IMR-90 (cell line): ENCODE data around the gene PIAS2. TPM values are rescaled to one million over a fixed set of nuclear protein-coding genes. Genes with fewer than 3 reads are reported as not detected.

Experiments
- ATAC-seq: fragments of 200-7000 bp; cut with Tn5 transposase; 2 replicates; pipeline ENCODE4 v1.9.1; 2020; ENCODE audit warnings: low read depth, mild to moderate bottlenecking, moderate library complexity
- BruUV-seq: library from RNA; stranded (reverse); fragments of 400-500 nt; replicated peaks from 2 replicates; lab custom pipeline; 2021; lab: Mats Ljungman, UMichigan
- CTCF ChIA-PET: fragments of 300-600 bp; formaldehyde crosslinking; extraction: SDS; loops from one replicate; lab custom pipeline; 2021; ENCODE audit warnings: antibody characterized with exemption; lab: Yijun Ruan, JAX
- POLR2A ChIA-PET: fragments of 300-600 bp; sonication (Branson Sonifier 250); formaldehyde crosslinking; loops from one replicate; lab custom pipeline; 2022; ENCODE audit warnings: antibody characterized with exemption; ENCODE audit not compliant: unreplicated experiment; lab: Charles Lee
- DNase-seq: peaks from one replicate; pipeline ENCODE4 v3.0.0; 2013
- H2AFZ ChIP-seq: replicated peaks from 2 replicates; pipeline ENCODE3; 2013; ENCODE audit warnings: low read length, mild to moderate bottlenecking; ENCODE audit not compliant: poor library complexity
- H2AK5ac ChIP-seq: 2 replicates; pipeline ENCODE4 v1.6.1; 2013; ENCODE audit warnings: low read depth, low read length, inconsistent platforms
- H2AK9ac ChIP-seq: replicated peaks from 2 replicates; pipeline ENCODE3; 2013; ENCODE audit warnings: mild to moderate bottlenecking, low read depth, low read length, moderate library complexity; ENCODE audit not compliant: poor library complexity
- H2BK120ac ChIP-seq: 2 replicates; pipeline ENCODE4 v1.6.1; 2013; ENCODE audit warnings: low read depth, low read length, inconsistent platforms
- H2BK15ac ChIP-seq: 3 replicates; pipeline ENCODE4 v1.6.1; 2013; ENCODE audit warnings: low read depth, low read length, inconsistent platforms
- H2BK20ac ChIP-seq: 2 replicates; pipeline ENCODE4 v1.6.1; 2013; ENCODE audit warnings: low read depth, mild to moderate bottlenecking, inconsistent platforms, low read length, moderate library complexity
- H2BK5ac ChIP-seq: 2 replicates; pipeline ENCODE4 v1.6.1; 2013; ENCODE audit warnings: mild to moderate bottlenecking, low read depth, low read length, inconsistent platforms; ENCODE audit not compliant: poor library complexity, severe bottlenecking
- H3K14ac ChIP-seq: replicated peaks from 2 replicates; pipeline ENCODE4 v1.6.1; 2013; ENCODE audit warnings: low read depth, low read length, inconsistent platforms
- H3K18ac ChIP-seq: 2 replicates; pipeline ENCODE4 v1.6.1; 2013; ENCODE audit warnings: low read depth, low read length, control low read depth
- H3K23ac ChIP-seq: 2 replicates; pipeline ENCODE4 v1.6.1; 2013; ENCODE audit warnings: low read depth, low read length, inconsistent platforms
- H3K27ac ChIP-seq: 2 replicates; pipeline ENCODE4 v1.5.1; 2013; ENCODE audit warnings: mild to moderate bottlenecking, control low read depth, low read length; ENCODE audit not compliant: insufficient read depth
- H3K27me3 ChIP-seq: 2 replicates; pipeline ENCODE4 v1.6.1; 2013; ENCODE audit warnings: low read length; ENCODE audit not compliant: control insufficient read depth, insufficient read depth
- H3K36me3 ChIP-seq: 2 replicates; pipeline ENCODE4 v1.6.1; 2013; ENCODE audit warnings: low read length, mixed read lengths; ENCODE audit not compliant: control insufficient read depth, insufficient read depth
- H3K4ac ChIP-seq: 2 replicates; pipeline ENCODE4 v1.6.1; 2013; ENCODE audit warnings: low read depth, low read length, inconsistent platforms
- H3K4me1 ChIP-seq: 2 replicates; pipeline ENCODE4 v1.6.1; 2013; ENCODE audit warnings: low read length, mixed read lengths; ENCODE audit not compliant: control insufficient read depth, insufficient read depth
- H3K4me2 ChIP-seq: 2 replicates; pipeline ENCODE4 v1.6.1; 2013; ENCODE audit warnings: low read depth, mild to moderate bottlenecking, control low read depth, low read length, moderate library complexity
- H3K4me3 ChIP-seq: 2 replicates; pipeline ENCODE4 v1.5.1; 2013; ENCODE audit warnings: low read depth, mild to moderate bottlenecking, control low read depth, low read length, moderate library complexity; ENCODE audit not compliant: insufficient read depth
- H3K56ac ChIP-seq: 2 replicates; pipeline ENCODE4 v1.6.1; 2013; ENCODE audit warnings: low read length, inconsistent platforms; ENCODE audit not compliant: insufficient read depth; ENCODE audit errors: extremely low read depth
- H3K79me1 ChIP-seq, 2 experiments: 2 replicates each; pipeline ENCODE4 v1.6.1; 2013; ENCODE audit warnings: low read length in 2 of 2, inconsistent platforms in 1 of 2, low read depth in 1 of 2
- H3K9ac ChIP-seq: 2 replicates; pipeline ENCODE4 v1.6.1; 2013; ENCODE audit warnings: low read depth, low read length, control low read depth
- H3K9me1 ChIP-seq: 2 replicates; pipeline ENCODE4 v1.6.1; 2013; ENCODE audit warnings: low read length, inconsistent platforms; ENCODE audit not compliant: insufficient read depth
- H3K9me3 ChIP-seq: 2 replicates; pipeline ENCODE4 v1.6.1; 2013; ENCODE audit warnings: low read length; ENCODE audit not compliant: control insufficient read depth, insufficient read depth
- H4K20me1 ChIP-seq: 2 replicates; pipeline ENCODE4 v1.6.1; 2013; ENCODE audit warnings: low read length, inconsistent platforms; ENCODE audit not compliant: insufficient read depth
- H4K5ac ChIP-seq: 2 replicates; pipeline ENCODE4 v1.6.1; 2013; ENCODE audit warnings: mild to moderate bottlenecking, low read depth, low read length, control low read depth
- H4K8ac ChIP-seq, 2 experiments: 2 replicates each; pipeline ENCODE4 v1.6.1; 2013; ENCODE audit warnings: low read depth in 2 of 2, low read length in 2 of 2, control low read depth in 1 of 2, inconsistent platforms in 1 of 2
- H4K91ac ChIP-seq: 2 replicates; pipeline ENCODE4 v1.6.1; 2013; ENCODE audit warnings: low read depth, low read length, inconsistent platforms; ENCODE audit not compliant: insufficient read depth
- BHLHE40 ChIP-seq: fragments of 150-350 bp; IDR thresholded peaks from 2 replicates; pipeline ENCODE4 v1.6.1; 2016; ENCODE audit warnings: mild to moderate bottlenecking, low read depth, low read length
- CEBPB ChIP-seq: IDR thresholded peaks from 2 replicates; pipeline ENCODE4 v1.6.1; 2012; ENCODE audit warnings: low read depth, low read length, improper control_type of control experiment
- CHD1 ChIP-seq: IDR thresholded peaks from 2 replicates; pipeline ENCODE4 v1.6.1; 2012; ENCODE audit warnings: low read depth, low read length, improper control_type of control experiment
- FOS ChIP-seq: fragments of 150-350 bp; IDR thresholded peaks from 2 replicates; pipeline ENCODE4 v1.6.1; 2016; ENCODE audit warnings: low read depth, low read length
- MAFK ChIP-seq: IDR thresholded peaks from 2 replicates; pipeline ENCODE4 v1.6.1; 2012; ENCODE audit warnings: low read depth, low read length, improper control_type of control experiment
- MAZ ChIP-seq: IDR thresholded peaks from 2 replicates; pipeline ENCODE4 v1.6.1; 2012; ENCODE audit warnings: low read depth, mild to moderate bottlenecking, low read length, improper control_type of control experiment, moderate library complexity, borderline replicate concordance
- MXI1 ChIP-seq: IDR thresholded peaks from 2 replicates; pipeline ENCODE4 v1.6.1; 2012; ENCODE audit warnings: low read depth, mild to moderate bottlenecking, low read length, moderate library complexity, borderline replicate concordance
- NFE2L2 ChIP-seq: fragments of 150-350 bp; IDR thresholded peaks from 2 replicates; pipeline ENCODE4 v1.6.1; 2016; ENCODE audit warnings: low read depth, mild to moderate bottlenecking, low read length
- POLR2A ChIP-seq: IDR thresholded peaks from 2 replicates; pipeline ENCODE4 v1.6.1; 2012; ENCODE audit warnings: mild to moderate bottlenecking, low read depth, low read length
- RAD21 ChIP-seq: IDR thresholded peaks from 2 replicates; pipeline ENCODE4 v1.6.1; 2012; ENCODE audit warnings: low read length, improper control_type of control experiment
- RCOR1 ChIP-seq: IDR thresholded peaks from 2 replicates; pipeline ENCODE4 v1.6.1; 2012; ENCODE audit warnings: mild to moderate bottlenecking, low read length, improper control_type of control experiment; ENCODE audit not compliant: insufficient replicate concordance
- RFX5 ChIP-seq: IDR thresholded peaks from 2 replicates; pipeline ENCODE4 v1.8.0; 2012; ENCODE audit warnings: low read depth, mild to moderate bottlenecking, low read length, moderate library complexity
- SMC3 ChIP-seq: fragments of 150-350 bp; IDR thresholded peaks from 2 replicates; pipeline ENCODE4 v1.6.1; 2016; ENCODE audit warnings: low read depth, mild to moderate bottlenecking, antibody characterized with exemption, low read length, moderate library complexity
- USF2 ChIP-seq: fragments of 150-350 bp; IDR thresholded peaks from 2 replicates; pipeline ENCODE4 v1.6.1; 2017; ENCODE audit warnings: mild to moderate bottlenecking, antibody characterized with exemption, low read length, low read depth
- WGBS, 2 experiments: methylation state at CpG; one replicate each; pipeline versions ENCODE4 v1.1.5 to v1.1.7; 2013; ENCODE audit warnings: missing lambda C conversion rate in 2 of 2; ENCODE audit not compliant: insufficient read length in 1 of 2; ENCODE audit errors: extremely low coverage in 2 of 2; 5-methylcytosine and 5-hydroxymethylcytosine counted together
- dilution Hi-C: fragments of 300-500 bp; cut with HindIII; formaldehyde crosslinking; loops from one replicate; pipeline ENCODE4 v1.14.3; 2018; ENCODE audit warnings: low sequenced_read_pairs; ENCODE audit not compliant: unreplicated experiment
- in situ Hi-C: fragments of 300-500 bp; cut with MboI; formaldehyde crosslinking; loops from 3 replicates; pipeline ENCODE4 v1.14.3; 2019; ENCODE audit warnings: low sequenced_read_pairs, inconsistent platforms, mixed read lengths
- intact Hi-C: fragments of 100-400 bp; cut with micrococcal nuclease; formaldehyde crosslinking; loops from 2 replicates; pipeline ENCODE4 v1.10.0; 2022
- polyA plus RNA-seq, 3 experiments: library from polyadenylated mRNA; depleted of rRNA; stranded (reverse); fragments of >200 nt; gene quantifications; 2 replicates each; pipeline ENCODE4 v1.2.3, GENCODE V29; 2012; ENCODE audit warnings: low replicate concordance in 1 of 3
- total RNA-seq: library from RNA; depleted of rRNA; stranded (reverse); fragments of >200 nt; gene quantifications from 2 replicates; pipeline ENCODE4 v1.2.3, GENCODE V29; 2012
- TF ChIP-seq, protein P1 (sequence below): fragments of 150-350 bp; IDR thresholded peaks from 2 replicates; pipeline ENCODE4 v1.6.1; 2016; ENCODE audit warnings: low read depth, mild to moderate bottlenecking, low read length, moderate library complexity, borderline replicate concordance
- TF ChIP-seq, protein P2 (sequence below): conservative IDR thresholded peaks from 2 replicates; pipeline ENCODE4 v1.5.1; 2012; ENCODE audit warnings: mild to moderate bottlenecking, low read depth, low read length, improper control_type of control experiment

PIAS2 gene
- total and polyA plus RNA-seq, 2 of the 4 experiments (the other 2 are of a cell fraction): 15.1 to 28.9 TPM

DNA sequence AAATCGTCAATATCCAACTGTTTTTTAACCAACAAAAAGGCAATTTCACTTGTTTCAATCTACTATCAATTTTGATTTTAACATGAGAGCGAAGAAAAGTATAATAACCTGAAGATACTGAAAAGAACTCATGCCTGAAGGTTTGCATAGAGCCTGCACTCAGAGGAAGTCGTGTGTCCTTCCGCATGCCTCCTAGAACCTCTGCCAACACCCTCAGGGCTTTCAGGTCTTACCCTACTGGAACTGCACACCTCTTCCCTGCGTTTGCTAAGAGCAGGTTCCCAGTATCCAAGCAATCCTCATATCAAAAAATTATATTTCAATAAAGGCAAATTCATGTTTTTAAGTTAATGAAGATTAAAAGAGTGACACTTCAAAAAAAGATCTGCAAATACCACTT lies 74.7 kb downstream of the PIAS2 start:
- no peak overlapping the region for H3K27ac ChIP-seq
- no peak overlapping the region for H2BK120ac ChIP-seq
- no peak overlapping the region for H2AFZ ChIP-seq
- no peak for DNase-seq
- TF ChIP-seq RFX5: no peak
- TF ChIP-seq, protein P1, sequence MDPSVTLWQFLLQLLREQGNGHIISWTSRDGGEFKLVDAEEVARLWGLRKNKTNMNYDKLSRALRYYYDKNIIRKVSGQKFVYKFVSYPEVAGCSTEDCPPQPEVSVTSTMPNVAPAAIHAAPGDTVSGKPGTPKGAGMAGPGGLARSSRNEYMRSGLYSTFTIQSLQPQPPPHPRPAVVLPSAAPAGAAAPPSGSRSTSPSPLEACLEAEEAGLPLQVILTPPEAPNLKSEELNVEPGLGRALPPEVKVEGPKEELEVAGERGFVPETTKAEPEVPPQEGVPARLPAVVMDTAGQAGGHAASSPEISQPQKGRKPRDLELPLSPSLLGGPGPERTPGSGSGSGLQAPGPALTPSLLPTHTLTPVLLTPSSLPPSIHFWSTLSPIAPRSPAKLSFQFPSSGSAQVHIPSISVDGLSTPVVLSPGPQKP: no peak
- TF ChIP-seq SMC3: no peak
- TF ChIP-seq RAD21: no peak
- TF ChIP-seq, protein P2, sequence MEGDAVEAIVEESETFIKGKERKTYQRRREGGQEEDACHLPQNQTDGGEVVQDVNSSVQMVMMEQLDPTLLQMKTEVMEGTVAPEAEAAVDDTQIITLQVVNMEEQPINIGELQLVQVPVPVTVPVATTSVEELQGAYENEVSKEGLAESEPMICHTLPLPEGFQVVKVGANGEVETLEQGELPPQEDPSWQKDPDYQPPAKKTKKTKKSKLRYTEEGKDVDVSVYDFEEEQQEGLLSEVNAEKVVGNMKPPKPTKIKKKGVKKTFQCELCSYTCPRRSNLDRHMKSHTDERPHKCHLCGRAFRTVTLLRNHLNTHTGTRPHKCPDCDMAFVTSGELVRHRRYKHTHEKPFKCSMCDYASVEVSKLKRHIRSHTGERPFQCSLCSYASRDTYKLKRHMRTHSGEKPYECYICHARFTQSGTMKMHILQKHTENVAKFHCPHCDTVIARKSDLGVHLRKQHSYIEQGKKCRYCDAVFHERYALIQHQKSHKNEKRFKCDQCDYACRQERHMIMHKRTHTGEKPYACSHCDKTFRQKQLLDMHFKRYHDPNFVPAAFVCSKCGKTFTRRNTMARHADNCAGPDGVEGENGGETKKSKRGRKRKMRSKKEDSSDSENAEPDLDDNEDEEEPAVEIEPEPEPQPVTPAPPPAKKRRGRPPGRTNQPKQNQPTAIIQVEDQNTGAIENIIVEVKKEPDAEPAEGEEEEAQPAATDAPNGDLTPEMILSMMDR: no peak
- TF ChIP-seq NFE2L2: no peak
- TF ChIP-seq MAFK: no peak
- TF ChIP-seq MXI1: no peak
- TF ChIP-seq POLR2A: no peak
- no peak for TF ChIP-seq CEBPB
- no peak for TF ChIP-seq CHD1
- TF ChIP-seq MAZ: no peak
- TF ChIP-seq BHLHE40: no peak
- TF ChIP-seq FOS: no peak
- no peak for TF ChIP-seq USF2
- no peak for TF ChIP-seq RCOR1
- BruUV-seq: no TSS peak
- H2BK15ac ChIP-seq: no peak overlapping the region
- H4K8ac ChIP-seq: no peak overlapping the region
- H3K79me1 ChIP-seq: peaks cover 0 to 2% of the 10 kb centered on the region in 2 experiments; a peak in 1 of 4 replicates
- ChIA-PET POLR2A (no interaction called here), CTCF (no interaction called here)
- intact Hi-C loops (no loop called here), in situ Hi-C loops (no loop called here), dilution Hi-C loops (no loop called here)
- no peak overlapping the region for H2BK20ac ChIP-seq
- H2AK9ac ChIP-seq: no peak overlapping the region
- no peak overlapping the region for H4K5ac ChIP-seq
- H4K91ac ChIP-seq: no peak overlapping the region
- H3K9ac ChIP-seq: no peak overlapping the region
- no peaks in the 10 kb centered on the region for H3K9me3 ChIP-seq
- H4K20me1 ChIP-seq: no peaks in the 10 kb centered on the region
- H2AK5ac ChIP-seq: no peak overlapping the region
- no peak overlapping the region for H3K18ac ChIP-seq
- no peaks in the 10 kb centered on the region for H3K4me1 ChIP-seq
- H3K14ac ChIP-seq: no peak overlapping the region
- no peak overlapping the region for H3K56ac ChIP-seq
- H3K4ac ChIP-seq: no peak overlapping the region
- H2BK5ac ChIP-seq: no peak overlapping the region
- peaks cover 2% of the 10 kb centered on the region; the same call in 1 of the 2 replicates for H3K36me3 ChIP-seq
- no peaks in the 10 kb centered on the region for H3K27me3 ChIP-seq
- no peak overlapping the region for H3K23ac ChIP-seq
- ATAC-seq: no peak
- WGBS, 2 experiments: no CpG with 5 or more reads among the region's 5 CpGs
- H3K9me1 ChIP-seq: no peaks in the 10 kb centered on the region
- no peak overlapping the region for H3K4me3 ChIP-seq
- H3K4me2 ChIP-seq: no peak overlapping the region
